ENCODE results near the gene GFRA4. TPM values are rescaled to one million over a fixed set of nuclear protein-coding genes. Genes with fewer than 3 reads are reported as not detected.

The GFRA4 gene
- total RNA-seq (0.19 TPM), polyA plus RNA-seq (0.21 TPM)
- long read RNA-seq, donor 1: 0 reads
- long read RNA-seq, donor 2: 0 reads
- long read RNA-seq, donor 3: 0 reads
- long read RNA-seq, donor 4: 0 reads
- long read RNA-seq, donor 5: 0 reads
- long read RNA-seq, donor 6: 0 reads
- long read RNA-seq, donor 7: 0 reads
- long read RNA-seq, donor 8: 0 reads
- long read RNA-seq, donor 9: 0 reads
- long read RNA-seq, donor 10: 0 reads

- no peaks in the 10 kb centered on the region for H3K36me3 ChIP-seq (ENCODE audit: control insufficient read depth in 2 of 2, insufficient read depth in 2 of 2, low read length in 1 of 2)
- WGBS: 89% methylated on average over 19 of the region's 19 CpGs
- H3K4me1 ChIP-seq (ENCODE audit: control insufficient read depth in 2 of 2, insufficient read depth in 2 of 2, low read length in 2 of 2): peaks cover 0 to 6% of the 10 kb centered on the region in 2 donors
- H3K4me3 ChIP-seq (ENCODE audit: low read length in 2 of 2): no peak within 1 kb of the TSS
- peaks cover 27 to 61% of the 10 kb centered on the region in 2 donors for H3K27me3 ChIP-seq (ENCODE audit: control insufficient read depth in 2 of 2, insufficient read depth in 1 of 2, low read length in 1 of 2)
- no peaks in the 10 kb centered on the region for H3K9me3 ChIP-seq (ENCODE audit: control insufficient read depth in 2 of 2, insufficient read depth in 1 of 2, low read length in 1 of 2)
- no peak for DNase-seq (ENCODE audit: low read depth in 6 of 9, low spot score in 9 of 9)
- no peak within 1 kb of the TSS for H3K27ac ChIP-seq (ENCODE audit: low read depth in 1 of 2, low read length in 1 of 2)
Observed at GRCh38 chr20:3663031-3663701, at the start of gene GFRA4. GFRA4 (minus strand) TSS chr20:3663399; CDS start chr20:3663399, 0 bp downstream.

GRCh38 chr20:3712279-3712873, 49.2 kb upstream of the GFRA4 start, which contains the start of gene SIGLEC1:
SIGLEC1 (minus strand) TSS chr20:3712600; CDS start chr20:3707128, 5,472 bp downstream.
- no peak within 1 kb of the TSS for H3K4me3 ChIP-seq (ENCODE audit: low read length in 2 of 2)
- H3K36me3 ChIP-seq (ENCODE audit: control insufficient read depth in 2 of 2, insufficient read depth in 2 of 2, low read length in 1 of 2): no peaks in the 10 kb centered on the region
- H3K27ac ChIP-seq (ENCODE audit: low read depth in 1 of 2, low read length in 1 of 2): no peak within 1 kb of the TSS
- H3K9me3 ChIP-seq (ENCODE audit: control insufficient read depth in 2 of 2, insufficient read depth in 1 of 2, low read length in 1 of 2): no peaks in the 10 kb centered on the region
- H3K4me1 ChIP-seq (ENCODE audit: control insufficient read depth in 2 of 2, insufficient read depth in 2 of 2, low read length in 2 of 2): peaks cover 0 to 4% of the 10 kb centered on the region in 2 donors
- DNase-seq (ENCODE audit: low read depth in 6 of 9, low spot score in 9 of 9): peak in 2 of 9 donors; percentile 8 to 29
- peaks cover 0 to 8% of the 10 kb centered on the region in 2 donors for H3K27me3 ChIP-seq (ENCODE audit: control insufficient read depth in 2 of 2, insufficient read depth in 1 of 2, low read length in 1 of 2)
- 60% methylated on average over 15 of the region's 15 CpGs for WGBS

- WGBS: 88% methylated on average over 4 of the region's 4 CpGs
- H3K27me3 ChIP-seq (ENCODE audit: control insufficient read depth in 2 of 2, insufficient read depth in 1 of 2, low read length in 1 of 2): peaks cover 0 to 8% of the 10 kb centered on the region in 2 donors
- no peaks in the 10 kb centered on the region for H3K9me3 ChIP-seq (ENCODE audit: control insufficient read depth in 2 of 2, insufficient read depth in 1 of 2, low read length in 1 of 2)
- no peak for DNase-seq (ENCODE audit: low read depth in 6 of 9, low spot score in 9 of 9)
- H3K4me3 ChIP-seq (ENCODE audit: low read length in 2 of 2): no peak overlapping the region
- peaks cover 0 to 4% of the 10 kb centered on the region in 2 donors for H3K4me1 ChIP-seq (ENCODE audit: control insufficient read depth in 2 of 2, insufficient read depth in 2 of 2, low read length in 2 of 2)
- H3K36me3 ChIP-seq (ENCODE audit: control insufficient read depth in 2 of 2, insufficient read depth in 2 of 2, low read length in 1 of 2): no peaks in the 10 kb centered on the region
- no peak overlapping the region for H3K27ac ChIP-seq (ENCODE audit: low read depth in 1 of 2, low read length in 1 of 2)
Observed at GRCh38 chr20:3711484-3711941, 48.3 kb upstream of the GFRA4 start.

- Histone ChIP-seq H3K36me3 (ENCODE audit: control insufficient read depth in 2 of 2, insufficient read depth in 2 of 2, low read length in 1 of 2) (no peaks in the 10 kb centered on the region), H3K4me1 (ENCODE audit: control insufficient read depth in 2 of 2, insufficient read depth in 2 of 2, low read length in 2 of 2) (peaks cover 0 to 4% of the 10 kb centered on the region in 2 donors), H3K27ac (ENCODE audit: low read depth in 1 of 2, low read length in 1 of 2) (no peak overlapping the region), H3K4me3 (ENCODE audit: low read length in 2 of 2) (no peak overlapping the region), H3K27me3 (ENCODE audit: control insufficient read depth in 2 of 2, insufficient read depth in 1 of 2, low read length in 1 of 2) (peaks cover 0 to 8% of the 10 kb centered on the region in 2 donors), H3K9me3 (ENCODE audit: control insufficient read depth in 2 of 2, insufficient read depth in 1 of 2, low read length in 1 of 2) (no peaks in the 10 kb centered on the region)
- DNase-seq (ENCODE audit: low read depth in 6 of 9, low spot score in 9 of 9): peak; percentile 29 to 77 (median 53)
- WGBS: 39% methylated on average over 18 of the region's 18 CpGs
Observed at GRCh38 chr20:3710703-3711483, 47.7 kb upstream of the GFRA4 start.

GRCh38 chr20:3710011-3710466, 46.8 kb upstream of the GFRA4 start:
- WGBS: 70% methylated on average over 6 of the region's 6 CpGs
- Histone ChIP-seq H3K27ac (ENCODE audit: low read depth in 1 of 2, low read length in 1 of 2) (no peak overlapping the region), H3K9me3 (ENCODE audit: control insufficient read depth in 2 of 2, insufficient read depth in 1 of 2, low read length in 1 of 2) (no peaks in the 10 kb centered on the region), H3K27me3 (ENCODE audit: control insufficient read depth in 2 of 2, insufficient read depth in 1 of 2, low read length in 1 of 2) (peaks cover 0 to 8% of the 10 kb centered on the region in 2 donors), H3K4me3 (ENCODE audit: low read length in 2 of 2) (no peak overlapping the region), H3K4me1 (ENCODE audit: control insufficient read depth in 2 of 2, insufficient read depth in 2 of 2, low read length in 2 of 2) (peaks cover 0 to 4% of the 10 kb centered on the region in 2 donors), H3K36me3 (ENCODE audit: control insufficient read depth in 2 of 2, insufficient read depth in 2 of 2, low read length in 1 of 2) (no peaks in the 10 kb centered on the region)
- DNase-seq (ENCODE audit: low read depth in 6 of 9, low spot score in 9 of 9): no peak

GRCh38 chr20:3707508-3707899, 44.3 kb upstream of the GFRA4 start:
- Histone ChIP-seq H3K27ac (ENCODE audit: low read depth in 1 of 2, low read length in 1 of 2) (no peak overlapping the region), H3K4me3 (ENCODE audit: low read length in 2 of 2) (no peak overlapping the region), H3K36me3 (ENCODE audit: control insufficient read depth in 2 of 2, insufficient read depth in 2 of 2, low read length in 1 of 2) (no peaks in the 10 kb centered on the region), H3K9me3 (ENCODE audit: control insufficient read depth in 2 of 2, insufficient read depth in 1 of 2, low read length in 1 of 2) (no peaks in the 10 kb centered on the region), H3K4me1 (ENCODE audit: control insufficient read depth in 2 of 2, insufficient read depth in 2 of 2, low read length in 2 of 2) (peaks cover 0 to 4% of the 10 kb centered on the region in 2 donors), H3K27me3 (ENCODE audit: control insufficient read depth in 2 of 2, insufficient read depth in 1 of 2, low read length in 1 of 2) (peaks cover 0 to 5% of the 10 kb centered on the region in 2 donors)
- DNase-seq (ENCODE audit: low read depth in 6 of 9, low spot score in 9 of 9): no peak
- 94% methylated on average over 3 of the region's 3 CpGs for WGBS

- H3K36me3 ChIP-seq (ENCODE audit: control insufficient read depth in 2 of 2, insufficient read depth in 2 of 2, low read length in 1 of 2): no peaks in the 10 kb centered on the region
- H3K27ac ChIP-seq (ENCODE audit: low read depth in 1 of 2, low read length in 1 of 2): no peak overlapping the region
- H3K4me1 ChIP-seq (ENCODE audit: control insufficient read depth in 2 of 2, insufficient read depth in 2 of 2, low read length in 2 of 2): peaks cover 0 to 4% of the 10 kb centered on the region in 2 donors
- H3K27me3 ChIP-seq (ENCODE audit: control insufficient read depth in 2 of 2, insufficient read depth in 1 of 2, low read length in 1 of 2): peaks cover 0 to 2% of the 10 kb centered on the region in 2 donors
- 94% methylated on average over 10 of the region's 10 CpGs for WGBS
- no peaks in the 10 kb centered on the region for H3K9me3 ChIP-seq (ENCODE audit: control insufficient read depth in 2 of 2, insufficient read depth in 1 of 2, low read length in 1 of 2)
- no peak for DNase-seq (ENCODE audit: low read depth in 6 of 9, low spot score in 9 of 9)
- H3K4me3 ChIP-seq (ENCODE audit: low read length in 2 of 2): no peak overlapping the region
Observed at GRCh38 chr20:3706774-3707507, 43.7 kb upstream of the GFRA4 start.

- Histone ChIP-seq H3K27ac (ENCODE audit: low read depth in 1 of 2, low read length in 1 of 2) (no peak overlapping the region), H3K36me3 (ENCODE audit: control insufficient read depth in 2 of 2, insufficient read depth in 2 of 2, low read length in 1 of 2) (no peaks in the 10 kb centered on the region), H3K4me1 (ENCODE audit: control insufficient read depth in 2 of 2, insufficient read depth in 2 of 2, low read length in 2 of 2) (peaks cover 0 to 4% of the 10 kb centered on the region in 2 donors), H3K9me3 (ENCODE audit: control insufficient read depth in 2 of 2, insufficient read depth in 1 of 2, low read length in 1 of 2) (no peaks in the 10 kb centered on the region), H3K27me3 (ENCODE audit: control insufficient read depth in 2 of 2, insufficient read depth in 1 of 2, low read length in 1 of 2) (peaks cover 0 to 2% of the 10 kb centered on the region in 2 donors), H3K4me3 (ENCODE audit: low read length in 2 of 2) (no peak overlapping the region)
- WGBS: 97% methylated on average over 31 of the region's 31 CpGs
- no peak for DNase-seq (ENCODE audit: low read depth in 6 of 9, low spot score in 9 of 9)
Observed at GRCh38 chr20:3705970-3706739, 43.0 kb upstream of the GFRA4 start.
